A549 (cell line): ENCODE measurements around the gene CAMK2N2. TPM values are rescaled to one million over a fixed set of nuclear protein-coding genes. Genes with fewer than 3 reads are reported as not detected.

Experiments
- ATAC-seq, 2 experiments: fragments of 200-7000 bp in 1 of 2; fragments of >200 bp in 1 of 2; cut with Nextera tagmentation in 1 of 2; cut with Tn5 transposase in 1 of 2; 3 replicates each; pipeline versions ENCODE4 v1.8.0 to v1.9.1; 2018 to 2020; ENCODE audit warnings: mild to moderate bottlenecking in 1 of 2, moderate library complexity in 1 of 2
- CTCF ChIA-PET: fragments of 300-600 bp; sonication (Branson Sonifier 250); formaldehyde crosslinking; extraction: SDS; loops from one replicate; lab custom pipeline; 2021; ENCODE audit warnings: antibody characterized with exemption, inconsistent platforms; lab: Yijun Ruan, JAX
- POLR2A ChIA-PET: fragments of 350-600 bp; formaldehyde crosslinking; extraction: SDS; loops from one replicate; lab custom pipeline; 2021; ENCODE audit warnings: antibody characterized with exemption, inconsistent platforms; lab: Yijun Ruan, JAX
- DNase-seq, 2 experiments: peaks; one replicate each; pipeline versions ENCODE4 v3.0.0 to v3.0.0-alpha.2; 2011 to 2016; ENCODE audit warnings: low read depth in 1 of 2, low spot score in 1 of 2
- FAIRE-seq: peaks from 2 replicates; lab custom pipeline; 2011; peaks lifted over from hg19 to GRCh38; lab: Jason Lieb, UNC
- H3K27ac ChIP-seq, 2 experiments: fragments of >200 bp; sonication (Bioruptor Twin); formaldehyde crosslinking; 3 replicates each; pipeline ENCODE4 v1.5.1; 2016 to 2017
- H3K4me1 ChIP-seq: fragments of >200 bp; sonication (Bioruptor Twin); formaldehyde crosslinking; 3 replicates; pipeline ENCODE4 v1.6.1; 2016
- H3K4me2 ChIP-seq: fragments of >200 bp; sonication (Bioruptor Twin); formaldehyde crosslinking; 3 replicates; pipeline ENCODE4 v1.6.1; 2016
- H3K4me3 ChIP-seq: fragments of >200 bp; sonication (Bioruptor Twin); formaldehyde crosslinking; 3 replicates; pipeline ENCODE4 v1.5.1; 2016
- H3K9me3 ChIP-seq: fragments of >200 bp; sonication (Bioruptor Twin); formaldehyde crosslinking; 3 replicates; pipeline ENCODE4 v1.6.1; 2016
- BHLHE40 ChIP-seq: IDR thresholded peaks from 2 replicates; pipeline ENCODE4 v1.6.1; 2012; ENCODE audit warnings: low read depth, low read length, inconsistent platforms
- CBX8 ChIP-seq: fragments of 200-600 bp; sonication (generic); IDR thresholded peaks from 2 replicates; pipeline ENCODE4 v1.6.1; 2016
- CEBPB ChIP-seq, 2 experiments: fragments of >200 bp in 1 of 2; sonication (Bioruptor Twin) in 1 of 2; formaldehyde crosslinking in 1 of 2; IDR thresholded peaks; 2 replicates each; pipeline ENCODE4 v1.6.1; 2012 to 2016
- CHD2 ChIP-seq: fragments of 150-350 bp; IDR thresholded peaks from 2 replicates; pipeline ENCODE4 v1.6.1; 2014; ENCODE audit warnings: low read length; ENCODE audit not compliant: partially characterized antibody
- EHMT2 ChIP-seq: fragments of 200-600 bp; sonication (generic); IDR thresholded peaks from 2 replicates; pipeline ENCODE4 v1.6.1; 2016; ENCODE audit warnings: antibody characterized with exemption, low read depth, mild to moderate bottlenecking, moderate library complexity
- EP300 ChIP-seq, 2 experiments: fragments of >200 bp; sonication (Bioruptor Twin); formaldehyde crosslinking; IDR thresholded peaks; 2 replicates in 1 of 2; 3 replicates in 1 of 2; pipeline ENCODE4 v1.6.1; 2016 to 2017
- FOSL2 ChIP-seq, 2 experiments: fragments of 450-650 bp in 1 of 2; fragments of >200 bp in 1 of 2; sonication (Bioruptor Twin) in 1 of 2; formaldehyde crosslinking; IDR thresholded peaks; 2 replicates each; pipeline versions ENCODE4 v1.5.0 to v1.6.1; 2016 to 2020; ENCODE audit warnings: mild to moderate bottlenecking in 1 of 2, moderate library complexity in 1 of 2
- HEYL ChIP-seq: fragments of 250-450 bp; sonication (Bioruptor Pico); IDR thresholded peaks from 2 replicates; pipeline ENCODE4 v1.8.0; 2021; ENCODE audit warnings: mild to moderate bottlenecking, moderate library complexity
- HOXB13 ChIP-seq: fragments of 250-450 bp; sonication (Bioruptor Pico); IDR thresholded peaks from 2 replicates; pipeline ENCODE4 v1.5.0; 2020; ENCODE audit warnings: low read depth, mild to moderate bottlenecking, moderate library complexity
- HOXB5 ChIP-seq: fragments of 250-450 bp; sonication (Bioruptor Pico); IDR thresholded peaks from 2 replicates; pipeline ENCODE4 v1.5.0; 2020; ENCODE audit warnings: mild to moderate bottlenecking, moderate library complexity
- JUN ChIP-seq, 2 experiments: fragments of >200 bp; sonication (Bioruptor Twin); formaldehyde crosslinking; IDR thresholded peaks; 2 replicates in 1 of 2; 3 replicates in 1 of 2; pipeline ENCODE4 v1.6.1; 2016 to 2017
- KDM1A ChIP-seq: fragments of 200-600 bp; sonication (generic); IDR thresholded peaks from 2 replicates; pipeline ENCODE4 v1.6.1; 2016; ENCODE audit warnings: low read depth, mild to moderate bottlenecking
- NPAS2 ChIP-seq: fragments of 250-450 bp; sonication (Bioruptor Pico); IDR thresholded peaks from 2 replicates; pipeline ENCODE4 v1.8.0; 2022; ENCODE audit warnings: mild to moderate bottlenecking, moderate library complexity, borderline replicate concordance
- NR3C1 ChIP-seq: fragments of >200 bp; sonication (Bioruptor Twin); formaldehyde crosslinking; IDR thresholded peaks from 3 replicates; pipeline ENCODE4 v1.6.1; 2017
- POLR2A ChIP-seq: IDR thresholded peaks from 2 replicates; pipeline ENCODE4 v1.6.1; 2012; ENCODE audit warnings: mild to moderate bottlenecking, low read length
- RCOR1 ChIP-seq: fragments of 150-350 bp; IDR thresholded peaks from 2 replicates; pipeline ENCODE4 v1.6.1; 2014; ENCODE audit warnings: antibody characterized with exemption, low read length, low read depth
- RFX5 ChIP-seq: fragments of 450-650 bp; IDR thresholded peaks from 2 replicates; pipeline ENCODE4 v1.7.1; 2014; ENCODE audit warnings: antibody characterized with exemption, mild to moderate bottlenecking, moderate library complexity
- SMC3 ChIP-seq: fragments of >200 bp; sonication (Bioruptor Twin); formaldehyde crosslinking; IDR thresholded peaks from 3 replicates; pipeline ENCODE4 v1.6.1; 2018; ENCODE audit warnings: inconsistent platforms
- SREBF2 ChIP-seq: fragments of 450-650 bp; IDR thresholded peaks from 2 replicates; pipeline ENCODE4 v1.6.1; 2014; ENCODE audit warnings: mild to moderate bottlenecking, moderate library complexity
- TP53 ChIP-seq: fragments of 250-450 bp; sonication (Bioruptor Pico); IDR thresholded peaks from 2 replicates; pipeline ENCODE4 v1.5.0; 2021; ENCODE audit warnings: mild to moderate bottlenecking, moderate library complexity
- ZSCAN20 ChIP-seq: fragments of 250-450 bp; sonication (Bioruptor Pico); IDR thresholded peaks from 2 replicates; pipeline ENCODE4 v1.8.0; 2022; ENCODE audit warnings: mild to moderate bottlenecking, moderate library complexity
- WGBS: methylation state at CpG from one replicate; pipeline ENCODE4 v1.1.6; 2017; ENCODE audit errors: missing lambda C conversion rate; 5-methylcytosine and 5-hydroxymethylcytosine counted together
- polyA plus RNA-seq, 4 experiments: library from polyadenylated mRNA; depleted of rRNA in 3 of 4; stranded (reverse); fragments of >200 nt; fragmentation: RNase III in 1 of 4; extraction: RNeasy Plus Mini Kit Qiagen cat#74134 plus additional on column Dnase treatment in 1 of 4; gene quantifications; 2 replicates in 3 of 4; 3 replicates in 1 of 4; pipeline ENCODE4 v1.2.3, GENCODE V29; 2011 to 2017
- TF ChIP-seq, protein P1 (sequence below): fragments of 250-450 bp; sonication (Bioruptor Pico); IDR thresholded peaks from 2 replicates; pipeline ENCODE4 v1.5.0; 2020; ENCODE audit warnings: low read depth, mild to moderate bottlenecking, moderate library complexity
- TF ChIP-seq, protein P2 (sequence below): IDR thresholded peaks from 2 replicates; pipeline ENCODE4 v1.6.1; 2012
- TF ChIP-seq, protein P3 (sequence below): fragments of >200 bp; sonication (Bioruptor Twin); formaldehyde crosslinking; IDR thresholded peaks from 2 replicates; pipeline ENCODE4 v1.6.1; 2016
- TF ChIP-seq, protein P4 (sequence below): fragments of 250-450 bp; sonication (Bioruptor Pico); IDR thresholded peaks from 2 replicates; pipeline ENCODE4 v1.5.0; 2021; ENCODE audit warnings: mild to moderate bottlenecking, moderate library complexity, borderline replicate concordance

Gene CAMK2N2
- polyA plus RNA-seq, 2 of the 4 experiments (the other 2 are of a cell fraction): 0.05 to 0.71 TPM

DNA sequence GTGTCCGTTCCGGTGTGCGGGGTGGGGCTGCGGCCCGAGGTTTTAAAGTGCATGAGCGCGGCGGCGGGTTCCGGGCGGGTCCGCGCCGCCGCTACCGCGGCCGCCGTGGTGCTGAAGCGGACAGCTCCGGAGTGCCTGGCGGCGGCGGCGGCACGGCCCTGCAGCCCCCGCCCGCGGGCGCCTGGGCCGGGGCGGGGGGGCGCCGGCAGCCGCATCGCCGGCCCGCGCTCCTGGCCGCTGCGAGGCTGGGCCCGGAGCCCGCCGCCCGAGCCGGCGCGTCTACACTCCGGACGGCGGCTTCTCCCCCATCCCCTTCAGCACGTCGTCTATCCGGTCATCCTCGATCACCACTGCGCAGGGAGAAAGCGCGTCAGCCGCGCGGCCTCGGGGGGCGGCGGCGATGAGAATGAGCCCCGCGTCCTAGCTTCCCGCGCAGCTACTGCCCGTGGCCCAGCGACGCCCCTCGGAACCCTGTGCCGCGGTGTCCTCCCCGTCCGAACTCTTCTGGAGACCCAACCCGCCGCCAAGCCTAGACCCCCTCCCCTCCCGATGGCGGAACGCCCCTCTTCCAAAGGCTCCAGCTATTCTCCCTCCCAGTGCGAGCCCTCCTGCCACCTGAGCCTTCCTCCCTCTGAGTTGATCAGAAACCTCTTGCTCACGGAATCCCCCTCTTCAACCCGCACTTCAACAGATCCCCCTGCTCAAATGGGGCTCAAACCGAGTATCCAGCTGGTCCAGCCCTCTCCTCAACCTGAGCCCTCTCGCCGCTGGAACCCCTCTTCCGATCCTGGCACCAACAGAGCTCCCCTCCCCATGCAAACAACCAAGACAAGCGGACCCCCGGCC is 1.3 kb downstream of the CAMK2N2 start (continued):
- TF ChIP-seq, protein P1, sequence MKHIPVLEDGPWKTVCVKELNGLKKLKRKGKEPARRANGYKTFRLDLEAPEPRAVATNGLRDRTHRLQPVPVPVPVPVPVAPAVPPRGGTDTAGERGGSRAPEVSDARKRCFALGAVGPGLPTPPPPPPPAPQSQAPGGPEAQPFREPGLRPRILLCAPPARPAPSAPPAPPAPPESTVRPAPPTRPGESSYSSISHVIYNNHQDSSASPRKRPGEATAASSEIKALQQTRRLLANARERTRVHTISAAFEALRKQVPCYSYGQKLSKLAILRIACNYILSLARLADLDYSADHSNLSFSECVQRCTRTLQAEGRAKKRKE: no peak
- TF ChIP-seq FOSL2 (IDR thresholded peaks at IDR 0.05) (no peak), FOSL2 (CRISPR knock-in tag; IDR thresholded peaks at IDR 0.05) (no peak), ZSCAN20 (no peak), JUN (IDR thresholded peaks at IDR 0.05) (0 out of 5 replicates have a peak, but pooled peaks of 1 of the 2 experiments have one; percentile 23)

DNA sequence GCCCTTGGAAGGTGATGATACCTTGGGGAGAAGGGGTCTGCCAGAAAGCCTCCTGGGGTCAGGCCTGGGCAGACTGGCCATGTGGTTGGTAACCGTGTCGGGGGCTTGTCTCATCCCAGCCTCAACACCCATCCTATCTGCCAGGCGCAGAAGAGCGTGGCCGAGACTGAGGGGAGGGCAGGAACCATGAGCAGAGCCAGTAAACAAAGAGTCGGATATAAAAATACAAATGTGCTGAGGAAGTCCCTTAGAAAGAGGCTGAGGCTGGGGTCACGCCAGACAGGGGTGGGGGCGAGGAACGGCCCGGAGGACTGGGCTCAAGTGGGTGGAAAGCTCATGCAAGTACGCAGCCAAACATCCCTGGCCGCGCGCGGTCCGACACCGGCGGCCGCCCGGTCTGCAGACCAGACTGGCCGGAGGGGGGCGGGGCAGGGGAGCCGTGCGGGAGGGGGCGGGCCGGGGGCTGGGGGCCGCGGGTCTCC is 1.9 kb downstream of the CAMK2N2 start:
- POLR2A ChIA-PET: no interaction called here

DNA sequence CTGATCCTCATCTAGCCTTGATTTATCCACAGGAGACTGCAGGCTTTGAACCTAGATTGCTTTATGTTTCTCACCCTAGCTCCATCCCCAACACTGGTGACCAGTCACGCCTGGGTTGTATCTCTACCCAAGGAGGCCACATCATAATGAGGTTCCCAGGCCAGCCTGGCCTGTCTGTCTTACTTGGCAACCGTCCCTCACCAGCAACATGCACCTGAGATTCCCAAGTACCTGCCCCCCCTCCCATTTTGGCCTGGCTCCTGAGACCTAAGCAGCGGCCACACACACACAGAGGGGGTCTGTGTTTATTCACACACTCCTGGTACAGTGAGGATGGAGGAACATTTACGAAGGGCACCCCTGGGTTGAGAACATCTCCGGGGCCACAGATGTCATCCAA is 2.4 kb downstream of the CAMK2N2 start:
- FAIRE-seq (no peak), DNase-seq (no peak), ATAC-seq (no peak)
- ChIA-PET POLR2A (no interaction called here), CTCF (interaction anchor here (0.6 to 5.5 kb wide), 3 partner anchors 9 to 189 kb away, joined by 3 to 27 read pairs (median 3); partner anchors contain the start of gene EEF1AKMT4)
- H3K4me3 ChIP-seq: no peak overlapping the region
- H3K27ac ChIP-seq: no peak overlapping the region
- no peak overlapping the region for H3K4me2 ChIP-seq
- peaks cover 13% of the 10 kb centered on the region; the same call in 1 of the 3 replicates for H3K4me1 ChIP-seq
- TF ChIP-seq TP53 (CRISPR knock-in tag) (no peak), CBX8 (no peak)
- 94% methylated on average over 3 of the region's 5 CpGs for WGBS
- H3K9me3 ChIP-seq: no peaks in the 10 kb centered on the region

More for the DNA sequence above, 1.9 kb downstream of the CAMK2N2 start:
- FAIRE-seq (no peak), ATAC-seq (0 out of 6 replicates have a peak, but pooled peaks of 1 of the 2 experiments have one; percentile 1), DNase-seq (no peak)
- no peak overlapping the region for H3K4me3 ChIP-seq
- CTCF ChIA-PET: interaction anchor here (1.1 to 5.5 kb wide), 3 partner anchors 10 to 115 kb away, joined by 3 to 27 read pairs (median 3); partner anchors contain the start of gene EEF1AKMT4
- no peaks in the 10 kb centered on the region for H3K9me3 ChIP-seq
- TF ChIP-seq POLR2A (no peak), RFX5 (no peak), NPAS2 (CRISPR knock-in tag) (no peak), EP300 (IDR thresholded peaks at IDR 0.05) (no peak), RCOR1 (no peak), SMC3 (no peak), NR3C1 (no peak)
- TF ChIP-seq, protein P2, sequence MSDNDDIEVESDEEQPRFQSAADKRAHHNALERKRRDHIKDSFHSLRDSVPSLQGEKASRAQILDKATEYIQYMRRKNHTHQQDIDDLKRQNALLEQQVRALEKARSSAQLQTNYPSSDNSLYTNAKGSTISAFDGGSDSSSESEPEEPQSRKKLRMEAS: no peak
- TF ChIP-seq, protein P3, sequence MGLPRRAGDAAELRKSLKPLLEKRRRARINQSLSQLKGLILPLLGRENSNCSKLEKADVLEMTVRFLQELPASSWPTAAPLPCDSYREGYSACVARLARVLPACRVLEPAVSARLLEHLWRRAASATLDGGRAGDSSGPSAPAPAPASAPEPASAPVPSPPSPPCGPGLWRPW: no peak
- peak overlapping the region; percentile 99 for H3K4me2 ChIP-seq
- no peak overlapping the region for H3K27ac ChIP-seq
- H3K4me1 ChIP-seq: peaks cover 13% of the 10 kb centered on the region; the same call in 1 of the 3 replicates
- 62% methylated on average over 13 of the region's 28 CpGs for whole genome bisulfite sequencing

DNA sequence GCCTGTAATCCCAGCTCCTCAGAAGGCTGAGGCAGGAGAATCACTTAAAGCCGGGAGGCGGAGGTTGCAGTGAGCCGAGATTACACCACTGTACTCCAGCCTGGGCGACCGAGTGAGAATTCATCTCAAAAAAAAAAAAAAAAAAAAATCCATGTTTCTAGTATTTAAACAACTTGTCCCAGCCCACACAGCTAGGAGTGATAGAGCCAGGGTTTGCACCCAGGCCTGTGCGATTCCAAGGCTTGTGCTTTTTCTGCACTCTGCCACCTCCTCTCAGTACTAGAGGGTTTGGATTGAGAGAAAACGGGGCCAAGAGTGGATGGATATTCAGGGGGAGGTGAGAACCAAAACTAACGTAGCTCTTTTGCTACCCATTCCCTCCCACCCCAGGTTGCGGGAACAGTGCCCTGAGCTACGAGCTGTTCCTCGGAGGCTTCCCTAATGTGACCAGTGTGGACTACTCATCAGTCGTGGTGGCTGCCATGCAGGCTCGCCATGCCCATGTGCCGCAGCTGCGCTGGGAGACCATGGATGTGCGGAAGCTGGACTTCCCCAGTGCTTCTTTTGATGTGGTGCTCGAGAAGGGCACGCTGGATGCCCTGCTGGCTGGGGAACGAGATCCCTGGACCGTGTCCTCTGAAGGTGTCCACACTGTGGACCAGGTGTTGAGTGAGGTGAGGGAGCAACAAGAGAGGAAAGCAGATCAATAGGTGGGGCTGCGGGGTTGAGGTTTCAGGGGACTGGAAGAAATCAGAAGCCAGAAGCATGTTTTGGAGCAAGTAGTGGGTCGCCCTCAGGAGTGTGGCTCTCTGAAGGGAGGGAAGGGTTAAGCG is 4.1 kb downstream of the CAMK2N2 start:
- Histone ChIP-seq H3K27ac (no peak overlapping the region), H3K4me1 (peaks cover 11% of the 10 kb centered on the region; the same call in 1 of the 3 replicates), H3K4me2 (no peak overlapping the region), H3K9me3 (no peaks in the 10 kb centered on the region), H3K4me3 (no peak overlapping the region)
- TF ChIP-seq RFX5 (no peak), CHD2 (no peak), CEBPB (IDR thresholded peaks at IDR 0.05) (no peak), NPAS2 (CRISPR knock-in tag) (no peak), KDM1A (no peak), HOXB13 (no peak), HOXB5 (CRISPR knock-in tag) (no peak), EHMT2 (no peak), BHLHE40 (no peak), SREBF2 (no peak), HEYL (no peak)
- TF ChIP-seq, protein P4, sequence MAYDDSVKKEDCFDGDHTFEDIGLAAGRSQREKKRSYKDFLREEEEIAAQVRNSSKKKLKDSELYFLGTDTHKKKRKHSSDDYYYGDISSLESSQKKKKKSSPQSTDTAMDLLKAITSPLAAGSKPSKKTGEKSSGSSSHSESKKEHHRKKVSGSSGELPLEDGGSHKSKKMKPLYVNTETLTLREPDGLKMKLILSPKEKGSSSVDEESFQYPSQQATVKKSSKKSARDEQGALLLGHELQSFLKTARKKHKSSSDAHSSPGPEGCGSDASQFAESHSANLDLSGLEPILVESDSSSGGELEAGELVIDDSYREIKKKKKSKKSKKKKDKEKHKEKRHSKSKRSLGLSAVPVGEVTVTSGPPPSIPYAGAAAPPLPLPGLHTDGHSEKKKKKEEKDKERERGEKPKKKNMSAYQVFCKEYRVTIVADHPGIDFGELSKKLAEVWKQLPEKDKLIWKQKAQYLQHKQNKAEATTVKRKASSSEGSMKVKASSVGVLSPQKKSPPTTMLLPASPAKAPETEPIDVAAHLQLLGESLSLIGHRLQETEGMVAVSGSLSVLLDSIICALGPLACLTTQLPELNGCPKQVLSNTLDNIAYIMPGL (CRISPR knock-in tag): no peak
- CTCF ChIA-PET: interaction anchor here (0.6 to 2.6 kb wide), 4 partner anchors 27 to 32 kb away, joined by 3 to 7 read pairs (median 4); no protein-coding TSS in a partner anchor
- DNase-seq (no peak), ATAC-seq (no peak), FAIRE-seq (no peak)
- POLR2A ChIA-PET: no interaction called here
- 86% methylated on average over 22 of the region's 23 CpGs for WGBS
